Measurements from ENCODE around the gene ABCC1.

The ABCC1 gene

GRCh38 chr16:15903960-15904359 is 45.5 kb upstream of the ABCC1 start:
- Histone ChIP-seq H3K36me3 (ENCODE audit: low read length) (no peaks in the 10 kb centered on the region), H3F3A (ENCODE audit: insufficient read depth) (no peaks in the 10 kb centered on the region), H3K27ac (ENCODE audit: low read depth, low read length) (no peak overlapping the region), H3K79me2 (ENCODE audit: insufficient read depth, low read length) (no peaks in the 10 kb centered on the region), H2AFZ (ENCODE audit: low read depth, low read length, severe bottlenecking) (no peak overlapping the region), H3K9ac (ENCODE audit: low read length) (no peak overlapping the region), H3K4me2 (ENCODE audit: low read depth, low read length, poor library complexity, severe bottlenecking) (no peak overlapping the region), H4K20me1 (ENCODE audit: low read depth, low read length) (no peaks in the 10 kb centered on the region), H3K9me2 (replicated peaks; ENCODE audit: insufficient read depth, low read length) (no peaks in the 10 kb centered on the region), H3K4me3 (ENCODE audit: insufficient read depth, low read length, poor library complexity, severe bottlenecking) (no peak overlapping the region), H3K9me3 (ENCODE audit: insufficient read depth, low read length) (no peaks in the 10 kb centered on the region), H3K27me3 (ENCODE audit: low read length) (no peaks in the 10 kb centered on the region)
- TF ChIP-seq EZH2phosphoT487 (conservative IDR thresholded peaks at IDR 0.05; ENCODE audit: low read length) (no peak), CTCF (IDR thresholded peaks at IDR 0.05; ENCODE audit: insufficient read depth, low read length, poor library complexity, severe bottlenecking) (no peak)

GRCh38 chr16:15906439-15906838 is 43.0 kb upstream of the ABCC1 start:
- Histone ChIP-seq H3K4me2 (ENCODE audit: low read depth, low read length, poor library complexity, severe bottlenecking) (no peak overlapping the region), H3K79me2 (ENCODE audit: insufficient read depth, low read length) (no peaks in the 10 kb centered on the region), H3K4me3 (ENCODE audit: insufficient read depth, low read length, poor library complexity, severe bottlenecking) (no peak overlapping the region), H3K27me3 (ENCODE audit: low read length) (no peaks in the 10 kb centered on the region), H3K27ac (ENCODE audit: low read depth, low read length) (no peak overlapping the region), H2AFZ (ENCODE audit: low read depth, low read length, severe bottlenecking) (no peak overlapping the region), H3K9ac (ENCODE audit: low read length) (no peak overlapping the region), H4K20me1 (ENCODE audit: low read depth, low read length) (no peaks in the 10 kb centered on the region), H3K36me3 (ENCODE audit: low read length) (no peaks in the 10 kb centered on the region), H3K9me3 (ENCODE audit: insufficient read depth, low read length) (no peaks in the 10 kb centered on the region), H3K9me2 (replicated peaks; ENCODE audit: insufficient read depth, low read length) (no peaks in the 10 kb centered on the region), H3F3A (ENCODE audit: insufficient read depth) (no peaks in the 10 kb centered on the region)
- TF ChIP-seq EZH2phosphoT487 (conservative IDR thresholded peaks at IDR 0.05; ENCODE audit: low read length) = no peak
- no peak for TF ChIP-seq CTCF (IDR thresholded peaks at IDR 0.05; ENCODE audit: insufficient read depth, low read length, poor library complexity, severe bottlenecking)

GRCh38 chr16:15907863-15908478 is 41.4 kb upstream of the ABCC1 start:
- no peaks in the 10 kb centered on the region for H3K79me2 ChIP-seq (ENCODE audit: insufficient read depth, low read length)
- no peaks in the 10 kb centered on the region for H3K36me3 ChIP-seq (ENCODE audit: low read length)
- TF ChIP-seq CTCF (IDR thresholded peaks at IDR 0.05; ENCODE audit: insufficient read depth, low read length, poor library complexity, severe bottlenecking) = no peak
- no peak for TF ChIP-seq EZH2phosphoT487 (conservative IDR thresholded peaks at IDR 0.05; ENCODE audit: low read length)
- H3K4me3 ChIP-seq (ENCODE audit: insufficient read depth, low read length, poor library complexity, severe bottlenecking) = peak overlapping the region; percentile 24
- H3K9me2 ChIP-seq (replicated peaks; ENCODE audit: insufficient read depth, low read length) = no peaks in the 10 kb centered on the region
- H3K9me3 ChIP-seq (ENCODE audit: insufficient read depth, low read length) = no peaks in the 10 kb centered on the region
- H4K20me1 ChIP-seq (ENCODE audit: low read depth, low read length) = no peaks in the 10 kb centered on the region
- no peak overlapping the region for H3K27ac ChIP-seq (ENCODE audit: low read depth, low read length)
- no peak overlapping the region; the same call in 1 of the 2 replicates for H3K9ac ChIP-seq (ENCODE audit: low read length)
- H3F3A ChIP-seq (ENCODE audit: insufficient read depth) = no peaks in the 10 kb centered on the region
- peak overlapping the region; percentile 89 for H2AFZ ChIP-seq (ENCODE audit: low read depth, low read length, severe bottlenecking)
- no peaks in the 10 kb centered on the region for H3K27me3 ChIP-seq (ENCODE audit: low read length)
- peak overlapping the region; percentile 47 for H3K4me2 ChIP-seq (ENCODE audit: low read depth, low read length, poor library complexity, severe bottlenecking)

Measured in SU-DHL-6 (cell line).